OCI-LY3 (cell line): Measurements from ENCODE around the gene NIT2.

Source experiments
- CTCF ChIP-seq: fragments of 200-600, 300-600 bp; sonication (generic); IDR thresholded peaks from 2 replicates; pipeline ENCODE4 v1.5.1; 2014; ENCODE audit warnings: antibody characterized with exemption, low read length, low read depth
- EZH2phosphoT487 ChIP-seq: fragments of 200-600 bp; shearing (Covaris generic); IDR thresholded peaks from 2 replicates; pipeline ENCODE4 v1.6.1; 2018; ENCODE audit warnings: antibody characterized with exemption, mixed run types, low read depth

DNA sequence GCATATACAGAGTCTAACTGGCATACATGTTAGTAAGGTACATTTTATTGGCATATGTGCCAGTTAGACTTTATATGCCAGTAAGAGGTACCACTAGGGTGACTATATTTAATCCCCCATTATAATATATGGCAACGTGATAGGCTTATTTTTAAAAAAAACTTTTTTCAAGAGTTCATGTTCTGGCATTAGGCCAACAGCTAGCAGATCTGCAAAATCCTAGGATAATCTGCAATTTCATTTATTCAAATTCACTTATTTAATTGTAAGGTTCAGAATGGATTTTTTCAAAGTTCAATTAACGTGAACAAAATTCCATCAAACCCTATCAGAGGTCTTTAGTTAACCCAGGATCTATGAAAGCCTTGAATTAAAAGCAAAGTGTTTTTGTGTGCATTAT, 31.9 kb downstream of the NIT2 start:
- TF ChIP-seq CTCF: no peak
- no peak for TF ChIP-seq EZH2phosphoT487
